Right lobe of liver (tissue), 6 donors: Measurements from ENCODE around the gene TRIP11. TPM values are rescaled to one million over a fixed set of nuclear protein-coding genes. Genes with fewer than 3 reads are reported as not detected.

Experiments used
- ATAC-seq, 4 donors: fragments of 200-7000 bp; cut with Tn5 transposase; one replicate each; pipeline ENCODE4 v1.9.1; 2020; ENCODE audit warnings: mild to moderate bottlenecking in 4 of 4, moderate library complexity in 4 of 4
- DNase-seq, 3 donors: peaks; one replicate each; pipeline ENCODE4 v3.0.0-alpha.2; 2020
- H3K27ac ChIP-seq, 3 donors: fragments of 200-600 bp; one replicate each; pipeline ENCODE4 v1.8.0; 2022
- H3K27me3 ChIP-seq, 2 donors: fragments of 200-600 bp; one replicate each; pipeline ENCODE4 v1.8.0; 2022
- H3K36me3 ChIP-seq, 4 donors: fragments of 200-600 bp; sonication (generic) in 1 of 4; one replicate each; pipeline versions ENCODE4 v1.5.1 to v1.8.0; 2017 to 2022; ENCODE audit warnings: control low read depth in 1 of 4
- H3K4me1 ChIP-seq, 4 donors: fragments of 200-600 bp; sonication (generic) in 1 of 4; one replicate each; pipeline versions ENCODE4 v1.5.1 to v1.8.0; 2017 to 2022; ENCODE audit warnings: control low read depth in 1 of 4
- H3K4me3 ChIP-seq, 3 donors: fragments of 200-600 bp; one replicate each; pipeline ENCODE4 v1.8.0; 2022
- H3K9me3 ChIP-seq, 4 donors: fragments of 200-600 bp; sonication (generic) in 1 of 4; one replicate each; pipeline versions ENCODE4 v1.5.1 to v1.8.0; 2017 to 2022; ENCODE audit warnings: control low read depth in 1 of 4
- CTCF ChIP-seq, 4 donors: fragments of 200-600 bp in 3 of 4; fragments of 450-650 bp in 1 of 4; IDR thresholded peaks; one replicate each; pipeline versions ENCODE4 v1.5.1 to v1.8.0; 2016 to 2022; ENCODE audit warnings: antibody characterized with exemption in 4 of 4, mild to moderate bottlenecking in 2 of 4
- POLR2A ChIP-seq: fragments of 450-650 bp; IDR thresholded peaks from one replicate; pipeline ENCODE4 v1.6.1; 2017; ENCODE audit warnings: antibody characterized with exemption, mild to moderate bottlenecking
- WGBS: methylation state at CpG from one replicate; pipeline ENCODE4 v1.1.6; 2018; ENCODE audit warnings: low coverage, low lambda C conversion rate; ENCODE audit not compliant: insufficient coverage; ENCODE audit errors: missing lambda C conversion rate; 5-methylcytosine and 5-hydroxymethylcytosine counted together
- intact Hi-C, 2 donors: fragments of 100-400 bp; cut with DNase I; formaldehyde crosslinking; loops; one replicate each; pipeline versions ENCODE4 v1.11.2 to v1.14.1; 2022
- total RNA-seq, 6 experiments: library from RNA; depleted of rRNA in 2 of 6; stranded (reverse); fragments of >200 nt in 2 of 6; fragmentation: NEBNext Ultra II Directional in 3 of 6; extraction: Animal tissue kit (Norgen Biotek cat#: 25700) in 3 of 6; gene quantifications; one replicate each; pipeline versions ENCODE4 v1.1.0 to v1.2.4, GENCODE V29; 2016 to 2023
- donor health status: DM: no; HTN: yes; CAD: no.
- donor health status: DM: no; HTN: no; CAD: no.
- donor health status: DM: no; HTN: no; CAD: no.
- donor health status: DM: no; HTN: yes; CAD: no.
- donor health status: DM: no; HTN: yes; CAD: no.

The TRIP11 gene
- total RNA-seq, 6 experiments from 2014 or later, result 18.4 to 36.1 (median 33.2) TPM

GRCh38 chr14:91980157-91980556 lies 59.7 kb downstream of the TRIP11 start:
- no peak for DNase-seq
- H3K4me3 ChIP-seq, result no peak overlapping the region
- TF ChIP-seq CTCF (IDR thresholded peaks at IDR 0.05) (no peak), POLR2A (no peak)
- H3K27me3 ChIP-seq, result no peaks in the 10 kb centered on the region
- H3K27ac ChIP-seq, result no peak overlapping the region
- no peaks in the 10 kb centered on the region for H3K9me3 ChIP-seq
- intact Hi-C loops, result no loop called here
- no peaks in the 10 kb centered on the region for H3K4me1 ChIP-seq
- peak in 1 of 4 donors; percentile 57 for ATAC-seq
- H3K36me3 ChIP-seq, result peaks cover 0 to 15% (median 1%) of the 10 kb centered on the region in 4 donors

- intact Hi-C loops, result no loop called here
- WGBS, result 95% methylated on average over 5 of the region's 5 CpGs
- Histone ChIP-seq H3K27ac (no peak overlapping the region), H3K9me3 (no peaks in the 10 kb centered on the region), H3K4me3 (no peak overlapping the region), H3K27me3 (no peaks in the 10 kb centered on the region), H3K4me1 (no peaks in the 10 kb centered on the region), H3K36me3 (peaks cover 0 to 27% (median 4%) of the 10 kb centered on the region in 4 donors)
- no peak for TF ChIP-seq CTCF (IDR thresholded peaks at IDR 0.05)
- no peak for TF ChIP-seq POLR2A
- ATAC-seq, result no peak
- DNase-seq, result no peak
These were observed 62.0 kb downstream of the TRIP11 start for GRCh38 chr14:91977884-91978283.

- no peak overlapping the region for H3K27ac ChIP-seq
- no peak for DNase-seq
- no peaks in the 10 kb centered on the region for H3K27me3 ChIP-seq
- no peak for TF ChIP-seq CTCF (IDR thresholded peaks at IDR 0.05)
- no peak for TF ChIP-seq POLR2A
- H3K36me3 ChIP-seq, result peaks cover 0 to 37% (median 6%) of the 10 kb centered on the region in 4 donors
- no peak for ATAC-seq
- no peak overlapping the region for H3K4me3 ChIP-seq
- intact Hi-C loops, result no loop called here
- no peaks in the 10 kb centered on the region for H3K9me3 ChIP-seq
- H3K4me1 ChIP-seq, result peaks cover 0 to 4% (median 0%) of the 10 kb centered on the region in 4 donors
These were observed 64.1 kb downstream of the TRIP11 start for GRCh38 chr14:91975763-91976162.

- H3K4me3 ChIP-seq, result no peak overlapping the region
- ATAC-seq (peak in 3 of 4 donors; percentile 33 to 57 (median 38)), DNase-seq (no peak)
- no peaks in the 10 kb centered on the region for H3K27me3 ChIP-seq
- no peak overlapping the region for H3K27ac ChIP-seq
- intact Hi-C loops, result no loop called here
- peaks cover 0 to 61% (median 20%) of the 10 kb centered on the region in 4 donors for H3K36me3 ChIP-seq
- peaks cover 0 to 4% (median 0%) of the 10 kb centered on the region in 4 donors for H3K4me1 ChIP-seq
- TF ChIP-seq POLR2A (no peak), CTCF (IDR thresholded peaks at IDR 0.05) (no peak)
- H3K9me3 ChIP-seq, result no peaks in the 10 kb centered on the region
- WGBS, result 49% methylated on average over 2 of the region's 2 CpGs
These were observed 68.6 kb downstream of the TRIP11 start for GRCh38 chr14:91971188-91971778.

GRCh38 chr14:91968280-91968679 lies 71.6 kb downstream of the TRIP11 start:
- ATAC-seq, result no peak
- no peaks in the 10 kb centered on the region for H3K9me3 ChIP-seq
- H3K27ac ChIP-seq, result no peak overlapping the region
- peaks cover 0 to 42% (median 16%) of the 10 kb centered on the region in 4 donors for H3K36me3 ChIP-seq
- no peak overlapping the region for H3K4me3 ChIP-seq
- H3K4me1 ChIP-seq, result peaks cover 0 to 4% (median 0%) of the 10 kb centered on the region in 4 donors
- H3K27me3 ChIP-seq, result no peaks in the 10 kb centered on the region
- WGBS, result 62% methylated on average over 6 of the region's 6 CpGs
- intact Hi-C loops, result no loop called here
- no peak for DNase-seq
- no peak for TF ChIP-seq POLR2A
- no peak for TF ChIP-seq CTCF (IDR thresholded peaks at IDR 0.05)
